SK-N-SH treated with all-trans-retinoic acid at 6 μM for 48 hours (cell line): ENCODE data around the gene FOSB.

Experiments
- CSDC2 ChIP-seq: fragments of 250-450 bp; sonication (Bioruptor Pico); IDR thresholded peaks from 2 replicates; pipeline ENCODE4 v1.5.0; 2020; ENCODE audit warnings: mild to moderate bottlenecking, moderate library complexity
- ISL1 ChIP-seq: fragments of 250-450 bp; sonication (Bioruptor Pico); IDR thresholded peaks from 2 replicates; pipeline ENCODE4 v2.1.2; 2022; ENCODE audit warnings: mild to moderate bottlenecking, moderate library complexity
- PATZ1 ChIP-seq: fragments of 250-450 bp; sonication (Bioruptor Pico); IDR thresholded peaks from 2 replicates; pipeline ENCODE4 v1.8.0; 2020; ENCODE audit warnings: mild to moderate bottlenecking, moderate library complexity, borderline replicate concordance
- PPARA ChIP-seq: fragments of 250-450 bp; sonication (Bioruptor Pico); IDR thresholded peaks from 2 replicates; pipeline ENCODE4 v1.5.0; 2020; ENCODE audit warnings: mild to moderate bottlenecking, borderline replicate concordance
- RARB ChIP-seq: fragments of 250-450 bp; sonication (Bioruptor Pico); IDR thresholded peaks from 2 replicates; pipeline ENCODE4 v1.8.0; 2021; ENCODE audit warnings: mild to moderate bottlenecking, moderate library complexity
- TOX ChIP-seq: fragments of 250-450 bp; sonication (Bioruptor Pico); IDR thresholded peaks from 2 replicates; pipeline ENCODE4 v1.8.0; 2021; ENCODE audit warnings: mild to moderate bottlenecking, moderate library complexity, borderline replicate concordance
- ZFP30 ChIP-seq: fragments of 450-650 bp; formaldehyde crosslinking; IDR thresholded peaks from 2 replicates; pipeline ENCODE4 v1.5.0; 2022; ENCODE audit warnings: mild to moderate bottlenecking, moderate library complexity
- ZNF565 ChIP-seq: fragments of 450-650 bp; formaldehyde crosslinking; conservative IDR thresholded peaks from 2 replicates; pipeline ENCODE4 v1.5.0; 2020; ENCODE audit warnings: low read depth, mild to moderate bottlenecking, moderate library complexity
- ZNF8 ChIP-seq: fragments of 450-650 bp; formaldehyde crosslinking; IDR thresholded peaks from 2 replicates; pipeline ENCODE4 v1.5.0; 2020; ENCODE audit warnings: mild to moderate bottlenecking, moderate library complexity
- TF ChIP-seq, protein P1 (sequence below): fragments of 250-450 bp; sonication (Bioruptor Pico); IDR thresholded peaks from 2 replicates; pipeline ENCODE4 v1.5.1; 2020; ENCODE audit warnings: low read depth, mild to moderate bottlenecking, moderate library complexity

DNA sequence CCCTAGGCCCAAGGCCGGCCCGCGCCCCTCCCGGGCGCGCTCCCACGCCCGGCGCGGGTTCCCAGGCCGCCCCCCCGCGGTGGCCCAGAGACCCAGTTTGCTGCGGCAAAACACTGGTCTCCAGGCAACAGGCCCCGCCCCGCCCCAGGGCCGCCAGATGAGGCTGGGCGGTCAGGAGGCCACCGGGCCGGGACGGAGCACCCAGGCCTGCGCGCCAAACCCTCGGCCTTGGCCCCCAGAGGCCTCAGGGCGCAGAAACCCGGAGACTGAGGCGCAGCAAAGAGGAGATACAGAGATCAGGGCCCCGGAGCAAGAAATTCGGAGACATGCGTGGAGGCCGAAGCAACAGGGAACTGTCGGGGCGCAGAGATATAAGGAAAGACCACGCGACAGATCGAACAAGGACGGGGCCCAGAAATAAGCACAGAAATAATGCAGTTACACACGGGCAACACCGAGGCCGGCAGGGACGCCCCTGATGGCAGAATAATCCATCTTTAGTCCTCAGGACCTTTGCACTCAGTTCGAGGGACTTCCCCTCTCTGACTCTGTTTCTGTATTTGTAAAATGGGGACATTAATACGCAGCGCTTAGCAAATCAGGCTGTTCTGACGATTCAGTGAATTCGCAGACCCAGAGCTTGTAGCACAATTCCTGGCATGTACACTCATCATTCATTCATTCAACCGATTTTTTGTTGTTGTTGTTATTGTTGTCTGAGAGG is 23.3 kb upstream of the FOSB start:
- TF ChIP-seq ZNF565 (CRISPR knock-in tag) (no peak), ZNF8 (CRISPR knock-in tag) (no peak), PPARA (no peak), PATZ1 (CRISPR knock-in tag) (no peak), RARB (no peak), ISL1 (no peak), ZFP30 (CRISPR knock-in tag) (0 out of 2 replicates have a peak, but pooled peaks have one; percentile 6), CSDC2 (no peak), TOX (CRISPR knock-in tag) (no peak)
- TF ChIP-seq, protein P1, sequence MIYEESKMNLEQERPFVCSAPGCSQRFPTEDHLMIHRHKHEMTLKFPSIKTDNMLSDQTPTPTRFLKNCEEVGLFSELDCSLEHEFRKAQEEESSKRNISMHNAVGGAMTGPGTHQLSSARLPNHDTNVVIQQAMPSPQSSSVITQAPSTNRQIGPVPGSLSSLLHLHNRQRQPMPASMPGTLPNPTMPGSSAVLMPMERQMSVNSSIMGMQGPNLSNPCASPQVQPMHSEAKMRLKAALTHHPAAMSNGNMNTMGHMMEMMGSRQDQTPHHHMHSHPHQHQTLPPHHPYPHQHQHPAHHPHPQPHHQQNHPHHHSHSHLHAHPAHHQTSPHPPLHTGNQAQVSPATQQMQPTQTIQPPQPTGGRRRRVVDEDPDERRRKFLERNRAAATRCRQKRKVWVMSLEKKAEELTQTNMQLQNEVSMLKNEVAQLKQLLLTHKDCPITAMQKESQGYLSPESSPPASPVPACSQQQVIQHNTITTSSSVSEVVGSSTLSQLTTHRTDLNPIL (CRISPR knock-in tag) = no peak
